Chondrocyte (in vitro differentiated cells): ENCODE measurements around the gene DLL3. TPM values are rescaled to one million over a fixed set of nuclear protein-coding genes. Genes with fewer than 3 reads are reported as not detected.

Experiments used
- DNase-seq: peaks from one replicate; pipeline ENCODE4 v3.0.0; 2021; ENCODE audit warnings: mixed read lengths, low spot score
- H3K27ac Mint-ChIP-seq: one replicate; pipeline ENCODE4 v1.8.0; 2021; ENCODE audit warnings: mild to moderate bottlenecking, moderate library complexity, mixed read lengths; ENCODE audit not compliant: unreplicated experiment
- H3K27me3 Mint-ChIP-seq: 2 replicates; pipeline ENCODE4 v1.8.0; 2021; ENCODE audit warnings: low read depth, mixed read lengths
- H3K36me3 Mint-ChIP-seq: 2 replicates; pipeline ENCODE4 v1.8.0; 2021; ENCODE audit warnings: low read depth, mixed read lengths
- H3K4me1 Mint-ChIP-seq: 2 replicates; pipeline ENCODE4 v1.8.0; 2021; ENCODE audit warnings: low read depth, mild to moderate bottlenecking, mixed read lengths
- H3K4me3 Mint-ChIP-seq: one replicate; pipeline ENCODE4 v1.8.0; 2021; ENCODE audit warnings: mild to moderate bottlenecking, moderate library complexity, mixed read lengths; ENCODE audit not compliant: unreplicated experiment
- H3K9me3 Mint-ChIP-seq: 2 replicates; pipeline ENCODE4 v1.8.0; 2021; ENCODE audit warnings: low read depth, mixed read lengths
- total RNA-seq: library from RNA; stranded (reverse); gene quantifications from 3 replicates; pipeline ENCODE4 v1.2.1, GENCODE V29; 2021
- TF ChIP-seq, protein P1 (sequence below): fragments of 200-600 bp; sonication (generic); IDR thresholded peaks from 2 replicates; pipeline ENCODE4 v1.5.0; 2021; ENCODE audit warnings: antibody characterized with exemption, mild to moderate bottlenecking, moderate library complexity

Gene DLL3
- total RNA-seq, 1 donor from 2014 or later: 1.3 TPM

DNA sequence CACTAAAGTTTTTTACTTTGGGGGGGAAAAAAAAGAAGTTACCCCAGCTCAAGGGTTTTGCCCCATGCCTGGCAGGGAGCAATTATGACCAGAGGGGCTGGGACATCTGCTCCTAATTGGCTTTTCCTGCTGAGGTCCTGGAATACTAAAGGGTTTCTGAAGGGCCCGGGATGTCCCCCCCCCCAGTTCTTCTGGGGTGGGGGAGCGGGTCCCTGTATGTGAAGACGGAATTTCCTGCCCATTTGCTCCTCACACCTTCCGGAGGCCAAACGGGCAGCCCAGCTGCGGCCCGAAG lies 1.1 kb upstream of the DLL3 start:
- Mint-ChIP-seq H3K4me3 (no peak overlapping the region), H3K27me3 (peaks cover 32% of the 10 kb centered on the region)
- TF ChIP-seq, protein P1, sequence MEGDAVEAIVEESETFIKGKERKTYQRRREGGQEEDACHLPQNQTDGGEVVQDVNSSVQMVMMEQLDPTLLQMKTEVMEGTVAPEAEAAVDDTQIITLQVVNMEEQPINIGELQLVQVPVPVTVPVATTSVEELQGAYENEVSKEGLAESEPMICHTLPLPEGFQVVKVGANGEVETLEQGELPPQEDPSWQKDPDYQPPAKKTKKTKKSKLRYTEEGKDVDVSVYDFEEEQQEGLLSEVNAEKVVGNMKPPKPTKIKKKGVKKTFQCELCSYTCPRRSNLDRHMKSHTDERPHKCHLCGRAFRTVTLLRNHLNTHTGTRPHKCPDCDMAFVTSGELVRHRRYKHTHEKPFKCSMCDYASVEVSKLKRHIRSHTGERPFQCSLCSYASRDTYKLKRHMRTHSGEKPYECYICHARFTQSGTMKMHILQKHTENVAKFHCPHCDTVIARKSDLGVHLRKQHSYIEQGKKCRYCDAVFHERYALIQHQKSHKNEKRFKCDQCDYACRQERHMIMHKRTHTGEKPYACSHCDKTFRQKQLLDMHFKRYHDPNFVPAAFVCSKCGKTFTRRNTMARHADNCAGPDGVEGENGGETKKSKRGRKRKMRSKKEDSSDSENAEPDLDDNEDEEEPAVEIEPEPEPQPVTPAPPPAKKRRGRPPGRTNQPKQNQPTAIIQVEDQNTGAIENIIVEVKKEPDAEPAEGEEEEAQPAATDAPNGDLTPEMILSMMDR: no peak

GRCh38 chr19:39497996-39498797 lies 550 bp upstream of the DLL3 start:
- Mint-ChIP-seq H3K36me3 (no peaks in the 10 kb centered on the region), H3K4me1 (peaks cover 17% of the 10 kb centered on the region), H3K27ac (no peak overlapping the region), H3K4me3 (peak overlapping the region; percentile 64), H3K27me3 (peaks cover 33% of the 10 kb centered on the region), H3K9me3 (no peaks in the 10 kb centered on the region)
- TF ChIP-seq, protein P1: peak; percentile 75
- no peak for DNase-seq

More for the DNA sequence above, 1.1 kb upstream of the DLL3 start:
- Mint-ChIP-seq H3K36me3 (peaks cover 1% of the 10 kb centered on the region), H3K27ac (no peak overlapping the region), H3K9me3 (no peaks in the 10 kb centered on the region), H3K4me1 (peaks cover 15% of the 10 kb centered on the region)
- DNase-seq: no peak

DNA sequence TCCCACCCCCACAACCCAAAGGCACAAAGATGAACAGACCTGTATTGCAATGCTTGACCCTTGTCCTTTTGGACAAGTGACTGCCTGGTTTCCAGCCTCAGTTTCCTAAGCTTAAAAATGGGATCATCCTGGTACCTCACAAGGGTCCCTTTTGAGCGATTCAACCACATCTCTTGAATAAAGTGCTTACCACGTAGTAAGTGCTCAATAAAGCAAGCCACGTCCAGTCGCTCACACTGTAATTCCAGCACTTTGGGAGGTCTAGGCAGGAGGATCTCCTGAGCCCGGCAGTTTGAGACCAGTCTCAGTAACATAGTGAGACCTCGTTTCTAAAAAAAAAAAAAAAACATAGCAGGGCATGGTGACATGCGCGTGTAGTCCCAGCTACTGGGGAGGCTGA lies 1.2 kb downstream of the DLL3 start:
- Mint-ChIP-seq H3K4me3 (no peak overlapping the region), H3K36me3 (no peaks in the 10 kb centered on the region), H3K4me1 (peaks cover 20% of the 10 kb centered on the region), H3K27ac (no peak overlapping the region), H3K9me3 (no peaks in the 10 kb centered on the region), H3K27me3 (peaks cover 45% of the 10 kb centered on the region)
- DNase-seq: no peak
- TF ChIP-seq, protein P1: no peak

DNA sequence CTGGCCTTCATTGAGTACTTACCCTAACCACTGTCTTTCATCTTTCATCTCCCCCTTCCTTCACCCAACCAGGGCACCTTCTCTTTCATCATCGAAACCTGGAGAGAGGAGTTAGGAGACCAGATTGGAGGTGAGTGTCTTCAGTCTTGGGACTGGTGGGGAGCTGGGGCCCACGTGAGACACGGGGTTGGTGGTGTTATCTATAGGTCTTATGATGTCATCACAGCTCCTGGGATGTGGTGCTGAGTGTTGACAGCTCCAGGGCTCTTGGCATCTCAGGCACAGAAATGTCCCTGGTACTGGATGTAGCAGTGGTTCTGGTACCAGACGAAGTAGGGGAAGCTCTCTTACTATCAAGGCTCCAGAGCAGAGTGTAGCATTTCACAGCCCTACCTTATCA lies 1.8 kb downstream of the DLL3 start:
- Mint-ChIP-seq H3K9me3 (no peaks in the 10 kb centered on the region), H3K27me3 (peaks cover 45% of the 10 kb centered on the region), H3K27ac (no peak overlapping the region)

GRCh38 chr19:39501340-39501739 lies 2.6 kb downstream of the DLL3 start:
- Mint-ChIP-seq H3K4me3 (no peak overlapping the region), H3K4me1 (peaks cover 21% of the 10 kb centered on the region), H3K36me3 (no peaks in the 10 kb centered on the region), H3K27ac (no peak overlapping the region), H3K27me3 (peaks cover 40% of the 10 kb centered on the region), H3K9me3 (no peaks in the 10 kb centered on the region)
- TF ChIP-seq, protein P1: no peak
- DNase-seq: no peak

More for the DNA sequence above, 1.8 kb downstream of the DLL3 start:
- Mint-ChIP-seq H3K4me3 (no peak overlapping the region), H3K36me3 (no peaks in the 10 kb centered on the region), H3K4me1 (peaks cover 20% of the 10 kb centered on the region)
- TF ChIP-seq, protein P1: no peak
- DNase-seq: no peak
